Astrocyte (in vitro differentiated cells and primary cell): ENCODE results near the gene CSNK2A1. TPM values are rescaled to one million over a fixed set of nuclear protein-coding genes. Genes with fewer than 3 reads are reported as not detected.

ENCODE experiments used
- DNase-seq: peaks from one replicate; pipeline ENCODE4 v3.0.0-alpha.2; 2010; ENCODE audit warnings: low read depth
- FAIRE-seq: peaks from 2 replicates; lab custom pipeline; 2011; peaks lifted over from hg19 to GRCh38; lab: Jason Lieb, UNC
- H2AFZ ChIP-seq: 2 replicates; pipeline ENCODE4 v1.6.0; 2012; ENCODE audit warnings: low read depth, low read length, inconsistent platforms
- H3K27ac ChIP-seq: 2 replicates; pipeline ENCODE4 v1.5.1; 2011; ENCODE audit warnings: low read depth, low read length, inconsistent platforms
- H3K27me3 ChIP-seq: 2 replicates; pipeline ENCODE4 v1.6.0; 2011; ENCODE audit warnings: low read length, inconsistent platforms; ENCODE audit not compliant: insufficient read depth
- H3K36me3 ChIP-seq: 2 replicates; pipeline ENCODE4 v1.5.1; 2011; ENCODE audit warnings: low read length, inconsistent platforms; ENCODE audit not compliant: insufficient read depth
- H3K4me1 ChIP-seq: 2 replicates; pipeline ENCODE4 v1.5.1; 2011; ENCODE audit warnings: low read length, inconsistent platforms; ENCODE audit not compliant: insufficient read depth
- H3K4me2 ChIP-seq: 2 replicates; pipeline ENCODE4 v1.6.0; 2012; ENCODE audit warnings: low read length, inconsistent platforms
- H3K4me3 ChIP-seq: 2 replicates; pipeline ENCODE4 v1.5.1; 2011; ENCODE audit warnings: low read depth, mild to moderate bottlenecking, low read length, inconsistent platforms; ENCODE audit not compliant: insufficient read depth
- H3K79me2 ChIP-seq: 2 replicates; pipeline ENCODE4 v1.6.0; 2012; ENCODE audit warnings: mild to moderate bottlenecking, low read length, inconsistent platforms; ENCODE audit not compliant: insufficient read depth
- H3K9ac ChIP-seq: 2 replicates; pipeline ENCODE4 v1.6.0; 2012; ENCODE audit warnings: mild to moderate bottlenecking, low read length, inconsistent platforms
- H3K9me3 ChIP-seq: 2 replicates; pipeline ENCODE4 v1.5.1; 2012; ENCODE audit warnings: low read depth, mild to moderate bottlenecking, low read length, inconsistent platforms; ENCODE audit not compliant: insufficient read depth
- H4K20me1 ChIP-seq: 2 replicates; pipeline ENCODE4 v1.6.0; 2012; ENCODE audit warnings: low read length, inconsistent platforms; ENCODE audit not compliant: insufficient read depth
- H3K27ac Mint-ChIP-seq: one replicate; pipeline ENCODE4 v1.8.0; 2021; ENCODE audit warnings: mild to moderate bottlenecking, mixed read lengths; ENCODE audit not compliant: unreplicated experiment
- H3K27me3 Mint-ChIP-seq: one replicate; pipeline ENCODE4 v1.8.0; 2021; ENCODE audit warnings: low read depth, mixed read lengths; ENCODE audit not compliant: unreplicated experiment
- H3K36me3 Mint-ChIP-seq: one replicate; pipeline ENCODE4 v1.8.0; 2021; ENCODE audit warnings: low read depth, mixed read lengths; ENCODE audit not compliant: unreplicated experiment
- H3K4me1 Mint-ChIP-seq: one replicate; pipeline ENCODE4 v1.8.0; 2021; ENCODE audit warnings: low read depth, mixed read lengths; ENCODE audit not compliant: unreplicated experiment
- H3K4me3 Mint-ChIP-seq: one replicate; pipeline ENCODE4 v1.8.0; 2021; ENCODE audit warnings: mild to moderate bottlenecking, moderate library complexity, mixed read lengths; ENCODE audit not compliant: unreplicated experiment
- H3K9me3 Mint-ChIP-seq: one replicate; pipeline ENCODE4 v1.8.0; 2021; ENCODE audit warnings: mild to moderate bottlenecking, mixed read lengths; ENCODE audit not compliant: unreplicated experiment
- EZH2 ChIP-seq: IDR thresholded peaks from 2 replicates; pipeline ENCODE4 v1.6.1; 2012; ENCODE audit warnings: mild to moderate bottlenecking, low read length, inconsistent platforms; ENCODE audit not compliant: insufficient read depth
- total RNA-seq: library from RNA; stranded (reverse); gene quantifications from 2 replicates; pipeline ENCODE4 v1.2.1, GENCODE V29; 2021
- TF ChIP-seq, protein P1 (sequence below): IDR thresholded peaks from 2 replicates; pipeline ENCODE4 v1.5.1; 2011; ENCODE audit warnings: low read depth, mild to moderate bottlenecking, inconsistent platforms, low read length, moderate library complexity; ENCODE audit not compliant: insufficient read depth

Gene CSNK2A1
- total RNA-seq, 1 donor from 2014 or later = 226 TPM

DNA sequence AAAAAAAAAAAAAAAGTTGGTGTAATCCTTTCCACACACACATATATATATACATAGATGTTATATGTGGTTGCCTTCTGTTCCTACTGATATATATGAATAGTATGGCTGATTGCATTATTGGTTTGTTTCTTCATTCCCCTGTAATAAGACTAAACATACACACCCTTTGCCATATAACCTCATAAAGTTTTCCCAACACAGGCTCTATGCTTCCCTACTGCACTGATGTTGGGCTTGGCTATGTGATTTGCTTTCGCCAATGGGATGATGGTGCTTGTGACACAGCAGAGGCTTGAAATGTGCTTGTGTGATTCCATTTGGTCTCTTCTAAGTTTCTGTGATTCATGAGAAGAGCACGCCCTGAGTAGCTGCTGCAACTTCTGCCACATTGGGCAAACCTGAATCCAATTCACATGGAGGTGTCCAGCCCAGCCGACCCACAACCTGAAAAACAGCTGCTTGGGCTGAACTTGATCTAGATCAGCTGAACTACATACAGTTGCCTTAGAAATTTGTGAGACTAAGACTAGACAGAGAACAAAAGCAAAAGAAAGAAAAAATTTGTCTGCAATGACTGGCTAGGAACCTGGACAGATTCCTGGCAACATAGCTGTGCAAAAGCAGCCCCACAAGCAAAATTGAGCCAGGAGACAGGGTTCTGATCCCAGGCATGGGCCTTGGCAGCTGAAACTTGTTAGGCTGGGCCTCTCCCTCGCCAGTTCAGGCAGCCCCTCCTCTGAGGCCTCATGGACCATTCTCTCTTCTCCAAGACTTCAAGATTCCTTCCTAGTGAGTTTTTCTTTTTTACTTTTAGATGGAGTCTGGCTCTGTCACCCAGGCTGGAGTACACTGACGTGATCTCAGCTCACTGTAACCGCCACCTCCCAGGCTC is 67.9 kb downstream of the CSNK2A1 start:
- peaks cover 39% of the 10 kb centered on the region for H3K36me3 Mint-ChIP-seq
- DNase-seq (no peak), FAIRE-seq (no peak)
- no peak overlapping the region for H3K9ac ChIP-seq
- H3K27ac Mint-ChIP-seq = peak overlapping the region; percentile 68
- H3K27me3 Mint-ChIP-seq = no peaks in the 10 kb centered on the region
- peaks cover 19% of the 10 kb centered on the region for H3K36me3 ChIP-seq
- peaks cover 16% of the 10 kb centered on the region for H3K4me1 Mint-ChIP-seq
- H4K20me1 ChIP-seq = peaks cover 27% of the 10 kb centered on the region
- H3K4me3 Mint-ChIP-seq = no peak overlapping the region
- no peaks in the 10 kb centered on the region for H3K27me3 ChIP-seq
- H3K27ac ChIP-seq = no peak overlapping the region
- no peaks in the 10 kb centered on the region for H3K79me2 ChIP-seq
- H3K9me3 ChIP-seq = no peaks in the 10 kb centered on the region
- TF ChIP-seq, protein P1, sequence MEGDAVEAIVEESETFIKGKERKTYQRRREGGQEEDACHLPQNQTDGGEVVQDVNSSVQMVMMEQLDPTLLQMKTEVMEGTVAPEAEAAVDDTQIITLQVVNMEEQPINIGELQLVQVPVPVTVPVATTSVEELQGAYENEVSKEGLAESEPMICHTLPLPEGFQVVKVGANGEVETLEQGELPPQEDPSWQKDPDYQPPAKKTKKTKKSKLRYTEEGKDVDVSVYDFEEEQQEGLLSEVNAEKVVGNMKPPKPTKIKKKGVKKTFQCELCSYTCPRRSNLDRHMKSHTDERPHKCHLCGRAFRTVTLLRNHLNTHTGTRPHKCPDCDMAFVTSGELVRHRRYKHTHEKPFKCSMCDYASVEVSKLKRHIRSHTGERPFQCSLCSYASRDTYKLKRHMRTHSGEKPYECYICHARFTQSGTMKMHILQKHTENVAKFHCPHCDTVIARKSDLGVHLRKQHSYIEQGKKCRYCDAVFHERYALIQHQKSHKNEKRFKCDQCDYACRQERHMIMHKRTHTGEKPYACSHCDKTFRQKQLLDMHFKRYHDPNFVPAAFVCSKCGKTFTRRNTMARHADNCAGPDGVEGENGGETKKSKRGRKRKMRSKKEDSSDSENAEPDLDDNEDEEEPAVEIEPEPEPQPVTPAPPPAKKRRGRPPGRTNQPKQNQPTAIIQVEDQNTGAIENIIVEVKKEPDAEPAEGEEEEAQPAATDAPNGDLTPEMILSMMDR = no peak
- TF ChIP-seq EZH2 = no peak
- H3K4me2 ChIP-seq = no peak overlapping the region
- peaks cover 4% of the 10 kb centered on the region for H3K4me1 ChIP-seq
- no peak overlapping the region for H2AFZ ChIP-seq
- H3K9me3 Mint-ChIP-seq = peaks cover 8% of the 10 kb centered on the region
- H3K4me3 ChIP-seq = no peak overlapping the region

DNA sequence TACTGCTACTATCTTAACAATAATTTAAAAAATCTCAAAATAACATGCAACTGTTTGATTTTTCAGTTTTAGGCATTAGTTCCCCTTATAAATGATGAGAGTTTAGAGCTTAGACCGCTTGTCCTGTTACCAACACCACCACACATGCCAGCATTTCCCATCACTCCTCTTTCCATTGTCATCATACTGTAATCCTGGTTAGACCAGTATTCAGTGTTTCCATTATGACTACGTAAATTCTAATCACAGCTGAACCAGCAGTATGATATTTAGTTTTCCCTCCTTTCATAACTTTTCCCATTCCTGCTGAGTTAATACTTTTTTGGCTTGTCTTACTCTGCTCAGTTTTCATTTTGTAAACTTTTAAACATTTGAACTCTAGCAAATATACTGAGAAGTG is 69.0 kb downstream of the CSNK2A1 start:
- H3K4me1 Mint-ChIP-seq = peaks cover 16% of the 10 kb centered on the region
- H3K27me3 Mint-ChIP-seq = no peaks in the 10 kb centered on the region
- Histone ChIP-seq H3K4me1 (peaks cover 4% of the 10 kb centered on the region), H3K4me2 (no peak overlapping the region), H3K27ac (no peak overlapping the region), H3K79me2 (no peaks in the 10 kb centered on the region), H3K36me3 (peaks cover 16% of the 10 kb centered on the region), H3K27me3 (no peaks in the 10 kb centered on the region), H2AFZ (no peak overlapping the region), H3K9ac (no peak overlapping the region), H3K9me3 (no peaks in the 10 kb centered on the region), H3K4me3 (no peak overlapping the region), H4K20me1 (peaks cover 19% of the 10 kb centered on the region)
- H3K36me3 Mint-ChIP-seq = peaks cover 39% of the 10 kb centered on the region
- FAIRE-seq (no peak), DNase-seq (no peak)
- H3K27ac Mint-ChIP-seq = no peak overlapping the region
- H3K4me3 Mint-ChIP-seq = no peak overlapping the region
- peaks cover 17% of the 10 kb centered on the region for H3K9me3 Mint-ChIP-seq
- TF ChIP-seq, protein P1 = no peak
- no peak for TF ChIP-seq EZH2

DNA sequence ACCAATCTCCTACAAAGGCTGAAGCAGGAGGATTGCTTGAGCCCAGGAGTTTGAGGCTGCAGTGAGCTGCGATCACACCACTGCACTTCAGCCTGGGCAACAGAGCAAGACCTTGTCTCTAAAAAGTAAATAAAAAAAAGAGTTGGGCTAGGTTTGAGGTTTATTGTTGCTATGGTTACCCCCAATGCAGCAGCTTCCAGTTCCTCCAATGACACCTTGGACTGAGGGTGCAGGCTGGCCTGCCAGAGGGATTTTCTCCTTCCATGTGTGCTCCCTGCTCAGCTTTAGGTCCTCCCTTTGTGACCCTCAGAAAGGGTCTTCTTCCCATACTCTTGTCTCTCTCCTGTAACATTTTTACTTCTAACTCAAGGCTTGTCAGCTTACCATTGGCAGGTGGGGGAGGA is 70.7 kb downstream of the CSNK2A1 start:
- Histone ChIP-seq H3K27me3 (no peaks in the 10 kb centered on the region), H3K27ac (no peak overlapping the region), H3K36me3 (peaks cover 12% of the 10 kb centered on the region), H2AFZ (no peak overlapping the region), H4K20me1 (peaks cover 5% of the 10 kb centered on the region), H3K9me3 (peaks cover under 1% of the 10 kb centered on the region), H3K4me3 (no peak overlapping the region), H3K4me2 (no peak overlapping the region), H3K4me1 (no peaks in the 10 kb centered on the region), H3K9ac (no peak overlapping the region), H3K79me2 (no peaks in the 10 kb centered on the region)
- TF ChIP-seq EZH2 = no peak
- TF ChIP-seq, protein P1 = no peak
- Mint-ChIP-seq H3K9me3 (peaks cover 30% of the 10 kb centered on the region), H3K36me3 (peaks cover 38% of the 10 kb centered on the region), H3K4me3 (no peak overlapping the region), H3K27me3 (no peaks in the 10 kb centered on the region), H3K4me1 (peaks cover 5% of the 10 kb centered on the region), H3K27ac (no peak overlapping the region)
- FAIRE-seq (no peak), DNase-seq (no peak)
